Fibroblast of skin of back (primary cell): ENCODE results near the gene SPAG6. TPM values are rescaled to one million over a fixed set of nuclear protein-coding genes. Genes with fewer than 3 reads are reported as not detected.
"Not testable (repeated sequence)": the region's sequence is repeated elsewhere in the genome, so short reads cannot be mapped to it uniquely, and the experiment has no call there.

Source experiments
- DNase-seq: peaks from one replicate; pipeline ENCODE4 v3.0.0-alpha.2; 2013
- polyA plus RNA-seq, 2 experiments: library from polyadenylated mRNA; unstranded; fragments of 120-200 nt; gene quantifications; one replicate each; pipeline ENCODE4 v1.2.1, GENCODE V29; 2013; ENCODE audit not compliant: insufficient read length in 2 of 2

The SPAG6 gene
- 0.14 TPM for polyA plus RNA-seq (2013, experiment 1 of 2; ENCODE audit: insufficient read length)
- not detected for polyA plus RNA-seq (2013, experiment 2 of 2; ENCODE audit: insufficient read length)

GRCh38 chr10:22345301-22346095 lies at the start of gene SPAG6:
SPAG6 (plus strand) TSS chr10:22345496; CDS start chr10:22345612, 116 bp downstream.
- peak; percentile 36 for DNase-seq

GRCh38 chr10:22301193-22301592 lies 44.1 kb upstream of the SPAG6 start:
- no peak for DNase-seq

- no peak for DNase-seq
Measured at GRCh38 chr10:22303461-22303860, 41.8 kb upstream of the SPAG6 start.

DNA sequence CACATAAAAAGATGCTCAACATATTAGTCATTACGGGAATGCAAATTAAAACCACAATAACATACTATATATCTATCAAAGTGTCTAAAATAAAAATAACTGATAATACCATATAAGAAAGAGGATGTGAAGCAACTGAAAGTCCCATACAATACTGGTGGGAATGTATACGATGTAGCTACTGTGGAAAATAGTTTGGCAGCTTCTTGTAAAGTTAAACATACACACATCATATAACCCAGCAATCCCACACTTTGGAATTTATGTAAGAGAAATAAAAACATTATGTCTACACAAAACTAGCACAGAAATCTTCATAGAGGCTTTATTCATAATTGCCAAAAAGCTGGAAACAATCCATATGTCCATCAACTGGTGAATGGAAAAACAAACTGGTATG lies 39.6 kb upstream of the SPAG6 start:
- peak; percentile 85 for DNase-seq

GRCh38 chr10:22308390-22308789 lies 36.9 kb upstream of the SPAG6 start:
- peak; percentile 90 for DNase-seq

DNA sequence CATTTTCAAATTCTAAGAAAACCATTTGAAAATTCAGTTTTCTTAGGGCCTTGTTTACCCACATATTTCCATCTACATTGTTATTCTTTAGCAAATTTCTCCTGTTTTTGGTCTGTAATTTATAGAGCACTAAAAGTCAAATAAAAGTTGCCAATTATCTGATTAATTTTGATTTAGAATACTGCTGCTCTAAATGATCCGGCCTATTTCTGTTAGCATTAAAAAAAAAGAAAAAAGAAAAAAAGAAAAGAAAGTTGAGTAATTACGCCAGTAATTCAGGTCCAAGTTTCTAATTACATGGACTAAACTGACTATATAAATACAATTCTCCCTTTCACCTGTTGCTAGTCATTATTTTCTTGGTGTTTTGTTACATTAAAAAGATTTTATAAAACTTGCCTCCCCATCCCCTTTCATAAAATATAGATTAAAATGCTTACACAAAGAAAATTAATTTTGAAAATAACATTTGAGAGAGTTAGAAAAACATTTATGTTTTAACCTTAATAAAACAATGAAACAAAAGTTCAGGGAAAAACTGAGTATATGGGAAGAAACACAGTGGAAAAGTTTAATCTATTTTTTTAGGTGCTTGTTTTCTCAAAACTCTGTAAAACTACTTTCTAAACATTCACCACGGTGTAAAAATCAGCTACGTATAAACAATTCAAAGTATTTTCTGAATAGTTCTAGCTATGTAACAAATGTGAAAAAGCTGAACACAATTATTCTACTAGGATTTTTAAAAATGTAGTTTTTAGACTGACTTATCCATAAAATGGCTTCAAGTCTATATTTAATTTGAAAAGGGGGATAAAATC lies 35.9 kb upstream of the SPAG6 start:
- no peak for DNase-seq

GRCh38 chr10:22310012-22310411 lies 35.3 kb upstream of the SPAG6 start:
- not testable (repeated sequence) for DNase-seq

DNA sequence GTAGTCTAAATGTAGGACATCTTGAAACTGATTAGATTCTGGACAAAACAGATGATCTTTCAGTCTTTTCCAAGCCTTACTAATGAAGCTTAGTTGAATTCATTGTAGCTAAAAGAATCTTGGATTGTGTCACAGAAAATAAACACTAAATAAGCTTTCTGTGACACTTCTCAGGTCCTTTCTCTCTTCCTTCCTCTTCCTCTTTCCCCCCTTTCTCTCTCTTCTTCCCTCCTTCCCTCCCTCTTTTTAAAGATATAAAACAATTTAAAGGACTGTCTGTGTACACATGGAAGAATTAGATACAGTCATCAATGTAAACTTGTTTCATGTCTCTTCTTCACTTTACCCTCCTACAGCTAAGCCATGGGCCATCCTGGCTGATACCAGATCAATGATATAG lies 34.4 kb upstream of the SPAG6 start:
- DNase-seq = no peak

- DNase-seq = no peak
Measured at GRCh38 chr10:22314852-22315251, 30.4 kb upstream of the SPAG6 start.

- DNase-seq = no peak
Measured at GRCh38 chr10:22315455-22316285, 29.6 kb upstream of the SPAG6 start.

DNA sequence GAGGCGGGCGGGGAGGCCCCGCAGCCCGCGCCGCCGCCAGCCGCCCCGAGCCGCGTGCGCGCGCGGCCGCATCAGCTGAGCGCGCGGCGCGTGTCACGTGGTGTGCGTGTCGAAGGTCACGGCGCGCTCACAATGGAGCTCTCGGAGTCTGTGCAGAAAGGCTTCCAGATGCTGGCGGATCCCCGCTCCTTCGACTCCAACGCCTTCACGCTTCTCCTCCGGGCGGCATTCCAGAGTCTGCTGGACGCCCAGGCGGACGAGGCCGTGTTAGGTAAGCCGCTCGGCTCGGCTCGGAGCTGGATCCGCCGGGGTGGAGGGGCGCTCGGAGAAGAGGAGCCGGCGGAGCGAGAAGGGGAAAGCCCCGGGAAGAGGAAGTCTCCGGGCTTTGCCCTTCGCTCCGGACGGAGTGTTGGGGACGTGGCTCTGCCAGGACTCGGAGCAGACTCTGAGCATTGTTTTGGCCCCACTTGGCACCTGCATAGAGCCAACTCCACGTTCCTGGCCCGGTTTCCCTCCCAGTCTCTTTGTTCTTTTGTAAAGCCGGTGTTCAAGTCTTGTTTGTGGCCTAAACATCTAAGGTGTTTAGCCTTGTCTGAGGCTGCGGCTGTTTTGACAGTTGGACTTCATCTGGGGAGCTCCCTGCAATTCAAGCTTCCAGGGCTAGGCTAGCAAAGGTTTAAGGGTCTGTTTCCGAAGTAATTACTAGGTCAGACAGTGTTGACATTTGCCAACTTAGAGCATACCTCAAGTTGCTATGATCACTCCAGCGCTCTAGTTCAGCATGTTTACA lies 28.8 kb upstream of the SPAG6 start, which contains the start of gene COMMD3:
COMMD3 (plus strand) TSS at position 103 of the 790 bp plus-strand sequence; CDS start at position 133, 30 bp downstream.
- DNase-seq = peak; percentile 88

- no peak for DNase-seq
Measured at GRCh38 chr10:22317076-22317370, 28.3 kb upstream of the SPAG6 start.

DNA sequence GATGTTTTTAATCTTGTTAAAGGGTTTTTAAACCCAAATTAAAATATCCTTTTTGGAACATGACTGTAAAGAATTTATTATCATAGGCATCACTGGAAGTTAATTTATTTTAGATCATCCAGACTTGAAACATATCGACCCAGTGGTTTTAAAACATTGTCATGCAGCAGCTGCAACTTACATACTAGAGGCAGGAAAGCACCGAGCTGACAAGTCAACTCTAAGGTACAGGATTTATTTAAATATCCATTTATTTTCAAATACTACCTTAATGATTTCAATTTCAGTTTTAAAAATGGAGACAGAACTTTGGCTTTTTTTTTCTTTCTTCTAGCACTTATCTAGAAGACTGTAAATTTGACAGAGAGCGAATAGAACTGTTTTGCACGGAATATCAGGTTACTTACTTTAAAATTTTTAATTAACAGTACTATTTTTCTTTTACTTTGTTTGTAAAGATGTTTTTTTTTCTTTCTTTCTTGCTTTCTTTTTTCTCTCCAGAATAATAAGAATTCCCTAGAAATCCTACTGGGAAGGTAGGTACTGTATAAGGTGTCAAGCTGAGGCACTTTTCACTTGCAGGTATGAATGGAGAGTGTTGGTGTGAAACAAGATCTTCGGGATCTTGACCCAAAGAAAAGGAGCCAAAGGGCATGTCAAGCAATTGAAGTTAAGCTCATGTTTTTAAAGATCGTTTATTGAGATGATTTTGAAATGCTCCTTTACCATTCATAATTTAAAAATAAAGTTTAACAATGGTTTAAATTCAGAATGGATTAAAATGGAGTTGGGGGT lies 27.3 kb upstream of the SPAG6 start:
- DNase-seq = no peak

GRCh38 chr10:22318772-22319171 lies 26.5 kb upstream of the SPAG6 start:
- no peak for DNase-seq

DNA sequence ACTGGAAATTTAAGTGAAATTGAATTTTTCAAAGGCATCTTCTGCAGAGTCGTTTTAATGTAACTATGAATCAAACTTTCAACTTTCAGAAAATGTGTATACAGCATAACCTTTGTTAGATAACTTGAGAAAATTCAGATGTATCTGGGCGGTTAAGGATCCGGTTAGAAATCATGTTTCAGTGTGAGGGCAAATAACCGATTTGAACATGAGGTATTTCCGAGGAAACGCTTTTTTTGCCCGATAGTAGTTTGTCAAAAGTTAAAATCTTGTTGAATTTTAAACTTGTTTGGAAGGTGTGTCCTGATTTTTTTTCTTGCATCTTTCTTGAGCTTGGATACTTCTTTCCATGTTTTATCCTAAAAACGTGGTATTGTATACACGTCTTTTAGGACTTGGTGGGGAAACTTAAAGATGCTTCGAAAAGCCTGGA lies 25.7 kb upstream of the SPAG6 start:
- no peak for DNase-seq

GRCh38 chr10:22319980-22320558 lies 25.2 kb upstream of the SPAG6 start:
- no peak for DNase-seq

DNA sequence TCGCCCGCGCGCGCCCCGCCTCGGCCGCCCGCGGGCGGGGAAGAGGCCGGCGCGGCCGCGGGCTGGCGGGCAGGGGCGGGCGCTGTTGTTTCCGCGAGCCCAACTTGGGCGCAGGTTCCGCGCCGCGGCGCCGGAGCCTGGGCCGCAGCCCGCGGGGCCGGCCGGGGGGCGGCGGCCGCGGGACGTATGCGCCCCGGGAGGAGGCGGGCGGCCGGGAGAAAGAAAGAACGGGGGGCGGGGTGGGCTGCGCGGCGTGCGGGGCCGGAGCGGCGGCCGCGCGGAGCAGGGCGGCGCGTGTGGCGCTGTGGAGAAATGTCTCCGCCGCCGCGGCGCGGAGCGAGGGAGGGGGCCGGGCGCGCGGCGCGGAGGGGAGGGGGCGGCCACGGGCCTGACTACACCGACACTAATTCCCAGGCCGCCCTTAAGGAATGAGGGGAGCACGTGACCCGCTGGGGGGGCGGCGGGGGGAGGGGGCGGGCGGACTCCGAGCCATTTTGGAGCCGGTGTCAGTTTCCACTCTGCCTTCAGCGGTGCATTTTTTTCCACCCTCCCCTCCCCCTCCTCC lies 24.6 kb upstream of the SPAG6 start, which contains the start of gene BMI1:
BMI1 (plus strand) TSS at position 509 of the 565 bp plus-strand sequence. CDS start 5,351 bp downstream, outside the sequence.
- DNase-seq = peak; percentile 85

GRCh38 chr10:22321156-22321923 lies 24.0 kb upstream of the SPAG6 start:
- DNase-seq = peak; percentile 73
